Measurements from ENCODE around the gene FBLN5. TPM values are rescaled to one million over a fixed set of nuclear protein-coding genes. Genes with fewer than 3 reads are reported as not detected.
"Not testable (repeated sequence)": the region's sequence is repeated elsewhere in the genome, so short reads cannot be mapped to it uniquely, and the experiment has no call there.

Gene FBLN5
- polyA plus RNA-seq, 1 experiment = 116 TPM

DNA sequence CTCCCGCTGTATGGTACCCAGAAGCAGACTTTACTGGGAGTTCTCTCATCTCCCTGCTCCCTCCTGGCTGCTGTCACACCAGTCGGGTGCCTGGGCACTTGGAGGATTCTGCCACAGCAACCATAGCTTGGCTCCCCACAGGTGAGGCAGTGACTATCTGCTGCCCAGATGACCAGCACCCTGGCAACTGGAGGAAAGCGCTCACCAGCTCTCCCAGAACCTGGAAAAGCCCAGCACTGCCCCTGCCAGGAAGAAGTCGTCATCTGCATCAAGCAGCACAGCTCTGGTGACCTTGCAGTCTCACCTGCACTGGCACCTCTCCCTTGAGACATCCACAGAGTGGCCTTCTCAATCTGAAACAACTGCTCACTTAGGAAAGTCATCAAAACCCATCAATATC lies 48.3 kb downstream of the FBLN5 start:
- H3K9me3 ChIP-seq (ENCODE audit: control insufficient read depth, insufficient read depth, low read length) = no peaks in the 10 kb centered on the region
- H3K27me3 ChIP-seq (ENCODE audit: control insufficient read depth, insufficient read depth, low read length) = no peaks in the 10 kb centered on the region
- no peak overlapping the region for H3K4me3 ChIP-seq (ENCODE audit: low read depth, low read length)
- CTCF ChIA-PET = interaction anchor here (0.7 kb wide), 1 partner anchor 98 kb away, joined by 3 read pairs; no protein-coding TSS in a partner anchor
- DNase-seq (ENCODE audit: low read depth, low spot score) = no peak
- H3K27ac ChIP-seq (ENCODE audit: low read depth, low read length) = no peak overlapping the region
- POLR2A ChIA-PET = no interaction called here
- TF ChIP-seq, protein P1, sequence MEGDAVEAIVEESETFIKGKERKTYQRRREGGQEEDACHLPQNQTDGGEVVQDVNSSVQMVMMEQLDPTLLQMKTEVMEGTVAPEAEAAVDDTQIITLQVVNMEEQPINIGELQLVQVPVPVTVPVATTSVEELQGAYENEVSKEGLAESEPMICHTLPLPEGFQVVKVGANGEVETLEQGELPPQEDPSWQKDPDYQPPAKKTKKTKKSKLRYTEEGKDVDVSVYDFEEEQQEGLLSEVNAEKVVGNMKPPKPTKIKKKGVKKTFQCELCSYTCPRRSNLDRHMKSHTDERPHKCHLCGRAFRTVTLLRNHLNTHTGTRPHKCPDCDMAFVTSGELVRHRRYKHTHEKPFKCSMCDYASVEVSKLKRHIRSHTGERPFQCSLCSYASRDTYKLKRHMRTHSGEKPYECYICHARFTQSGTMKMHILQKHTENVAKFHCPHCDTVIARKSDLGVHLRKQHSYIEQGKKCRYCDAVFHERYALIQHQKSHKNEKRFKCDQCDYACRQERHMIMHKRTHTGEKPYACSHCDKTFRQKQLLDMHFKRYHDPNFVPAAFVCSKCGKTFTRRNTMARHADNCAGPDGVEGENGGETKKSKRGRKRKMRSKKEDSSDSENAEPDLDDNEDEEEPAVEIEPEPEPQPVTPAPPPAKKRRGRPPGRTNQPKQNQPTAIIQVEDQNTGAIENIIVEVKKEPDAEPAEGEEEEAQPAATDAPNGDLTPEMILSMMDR (IDR thresholded peaks at IDR 0.05; ENCODE audit: low read depth, low read length) = no peak

DNA sequence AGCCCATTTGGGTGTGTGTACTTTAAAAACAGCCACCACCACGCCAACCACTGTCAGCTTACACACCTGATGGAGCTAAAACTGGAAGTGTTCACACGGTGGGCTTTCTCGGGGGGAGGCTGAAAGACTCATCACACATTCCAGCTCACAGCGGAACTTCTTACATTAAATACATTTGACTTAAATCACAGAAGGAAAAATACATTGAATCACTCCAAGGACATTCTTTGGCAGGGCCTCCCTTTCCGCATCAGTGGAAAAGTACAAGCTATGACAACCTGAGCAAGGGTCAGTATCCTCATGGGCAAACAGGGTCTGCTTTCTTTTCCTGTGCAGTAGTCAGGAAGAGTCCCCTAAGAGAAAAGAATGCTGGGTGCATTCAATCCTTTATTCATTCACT lies 49.1 kb downstream of the FBLN5 start:
- TF ChIP-seq, protein P1 (IDR thresholded peaks at IDR 0.05; ENCODE audit: low read depth, low read length) = no peak
- Histone ChIP-seq H3K4me3 (ENCODE audit: low read depth, low read length) (no peak overlapping the region), H3K9me3 (ENCODE audit: control insufficient read depth, insufficient read depth, low read length) (no peaks in the 10 kb centered on the region), H3K27me3 (ENCODE audit: control insufficient read depth, insufficient read depth, low read length) (no peaks in the 10 kb centered on the region), H3K27ac (ENCODE audit: low read depth, low read length) (no peak overlapping the region)
- ChIA-PET POLR2A (no interaction called here), CTCF (interaction anchor here (1.2 kb wide), 1 partner anchor 98 kb away, joined by 5 read pairs; no protein-coding TSS in a partner anchor)
- DNase-seq (ENCODE audit: low read depth, low spot score) = no peak

DNA sequence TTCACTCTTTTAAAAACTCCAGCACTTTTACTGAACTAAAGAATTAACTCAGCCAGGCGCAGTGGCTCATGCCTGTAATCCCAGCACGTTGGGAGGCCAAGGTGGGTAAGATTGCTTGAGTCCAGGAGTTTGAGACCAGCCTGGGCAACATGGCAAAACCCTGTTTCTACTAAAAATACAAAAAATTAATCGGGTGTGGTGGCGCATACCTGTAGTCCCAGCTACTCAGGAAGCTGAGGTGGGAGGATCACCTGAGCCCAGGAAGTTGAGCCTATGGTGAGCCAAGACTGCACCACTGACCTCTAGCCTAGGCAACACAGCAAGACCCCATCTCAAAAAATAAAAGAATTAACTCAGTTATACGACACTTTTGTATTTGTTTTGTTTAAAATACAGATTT lies 49.8 kb downstream of the FBLN5 start:
- DNase-seq (ENCODE audit: low read depth, low spot score); H3K9me3 ChIP-seq (ENCODE audit: control insufficient read depth, insufficient read depth, low read length); H3K27ac ChIP-seq (ENCODE audit: low read depth, low read length); H3K4me3 ChIP-seq (ENCODE audit: low read depth, low read length); H3K27me3 ChIP-seq (ENCODE audit: control insufficient read depth, insufficient read depth, low read length); POLR2A ChIA-PET: not testable (repeated sequence)
- CTCF ChIA-PET = interaction anchor here (1.2 kb wide), 1 partner anchor 99 kb away, joined by 5 read pairs; no protein-coding TSS in a partner anchor

DNA sequence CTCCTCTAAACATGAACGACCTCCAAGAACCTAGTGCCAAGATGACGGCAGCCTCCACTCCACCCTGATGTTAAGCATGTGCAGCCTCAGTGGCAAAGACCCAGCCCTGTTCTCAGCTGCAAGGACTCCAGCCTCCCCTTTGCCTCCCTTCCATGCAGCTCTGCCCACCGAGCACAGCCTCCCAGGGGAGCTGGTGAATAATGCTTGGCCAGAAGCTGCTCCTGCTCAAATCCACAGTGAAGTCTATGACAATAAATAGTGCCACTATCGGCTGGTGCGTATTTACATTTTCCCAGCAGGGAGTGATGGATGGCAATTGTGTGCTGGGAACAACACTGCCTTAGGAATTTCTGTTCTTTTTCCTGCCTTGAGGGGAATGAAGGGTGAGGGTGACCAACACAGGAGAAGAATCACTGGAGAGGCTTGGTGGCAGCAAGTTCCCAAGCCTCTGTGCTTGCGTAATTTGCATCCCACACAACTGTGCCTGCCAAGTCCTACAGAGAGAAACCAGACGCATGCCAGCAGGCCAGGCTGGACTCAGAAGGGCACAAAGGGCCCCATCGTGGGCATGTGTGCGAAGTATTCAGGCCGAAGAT lies 50.3 kb downstream of the FBLN5 start:
- H3K9me3 ChIP-seq (ENCODE audit: control insufficient read depth, insufficient read depth, low read length) = no peaks in the 10 kb centered on the region
- DNase-seq (ENCODE audit: low read depth, low spot score) = no peak
- TF ChIP-seq, protein P1 (IDR thresholded peaks at IDR 0.05; ENCODE audit: low read depth, low read length) = no peak
- no peak overlapping the region for H3K27ac ChIP-seq (ENCODE audit: low read depth, low read length)
- ChIA-PET CTCF (interaction anchor here (0.7 kb wide), 1 partner anchor 100 kb away, joined by 4 read pairs; no protein-coding TSS in a partner anchor), POLR2A (no interaction called here)
- H3K27me3 ChIP-seq (ENCODE audit: control insufficient read depth, insufficient read depth, low read length) = no peaks in the 10 kb centered on the region
- H3K4me3 ChIP-seq (ENCODE audit: low read depth, low read length) = no peak overlapping the region

DNA sequence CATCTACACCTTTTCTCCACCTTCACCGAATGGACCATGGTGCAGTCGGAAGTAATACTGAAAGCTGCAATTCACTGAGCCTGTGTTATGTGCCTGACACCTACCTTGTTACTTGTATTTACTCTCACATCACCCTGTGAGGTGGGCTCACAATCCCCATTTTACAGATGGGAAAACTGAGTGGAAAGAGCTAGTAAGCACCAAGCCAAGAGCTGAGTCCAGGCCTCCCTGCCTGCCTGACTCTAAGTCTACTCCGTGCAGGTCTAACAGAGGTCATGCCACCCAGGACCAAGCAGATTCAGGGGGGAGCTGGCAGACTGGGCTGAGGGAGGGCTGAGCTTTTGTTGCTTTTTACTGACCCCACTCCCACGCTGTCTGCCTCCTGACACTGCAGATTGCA lies 51.1 kb downstream of the FBLN5 start:
- POLR2A ChIA-PET = no interaction called here
- no peak for DNase-seq (ENCODE audit: low read depth, low spot score)
- CTCF ChIA-PET = interaction anchor here (0.7 to 1.2 kb wide), 2 partner anchors 100 kb away, joined by 4 read pairs; no protein-coding TSS in a partner anchor
- no peak overlapping the region for H3K4me3 ChIP-seq (ENCODE audit: low read depth, low read length)
- H3K9me3 ChIP-seq (ENCODE audit: control insufficient read depth, insufficient read depth, low read length) = no peaks in the 10 kb centered on the region
- no peak overlapping the region for H3K27ac ChIP-seq (ENCODE audit: low read depth, low read length)
- TF ChIP-seq, protein P1 (IDR thresholded peaks at IDR 0.05; ENCODE audit: low read depth, low read length) = no peak
- H3K27me3 ChIP-seq (ENCODE audit: control insufficient read depth, insufficient read depth, low read length) = no peaks in the 10 kb centered on the region

All from AG04450 (cell line).